Measurements from ENCODE around the gene HTD2.

DNA sequence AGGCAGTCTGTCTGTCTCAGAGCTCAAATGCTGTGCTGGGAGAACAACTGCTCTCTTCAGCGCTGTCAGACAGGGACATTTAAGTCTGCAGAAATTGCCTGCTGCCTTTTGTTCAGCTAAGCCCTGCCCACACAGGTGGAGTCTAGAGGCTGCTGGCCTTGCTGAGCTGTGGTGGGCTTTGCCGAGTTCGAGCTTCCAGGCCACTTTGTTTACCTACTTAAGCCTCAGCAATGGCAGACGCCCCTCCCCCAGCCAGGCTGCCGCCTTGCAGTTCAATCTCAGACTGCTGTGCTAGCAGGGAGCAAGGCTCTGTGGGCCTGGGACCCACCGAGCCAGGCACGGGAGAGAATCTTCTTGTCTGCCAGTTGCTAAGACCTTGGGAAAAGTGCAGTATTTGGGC, 25.3 kb upstream of the HTD2 start:
- TF ChIP-seq, protein P1, sequence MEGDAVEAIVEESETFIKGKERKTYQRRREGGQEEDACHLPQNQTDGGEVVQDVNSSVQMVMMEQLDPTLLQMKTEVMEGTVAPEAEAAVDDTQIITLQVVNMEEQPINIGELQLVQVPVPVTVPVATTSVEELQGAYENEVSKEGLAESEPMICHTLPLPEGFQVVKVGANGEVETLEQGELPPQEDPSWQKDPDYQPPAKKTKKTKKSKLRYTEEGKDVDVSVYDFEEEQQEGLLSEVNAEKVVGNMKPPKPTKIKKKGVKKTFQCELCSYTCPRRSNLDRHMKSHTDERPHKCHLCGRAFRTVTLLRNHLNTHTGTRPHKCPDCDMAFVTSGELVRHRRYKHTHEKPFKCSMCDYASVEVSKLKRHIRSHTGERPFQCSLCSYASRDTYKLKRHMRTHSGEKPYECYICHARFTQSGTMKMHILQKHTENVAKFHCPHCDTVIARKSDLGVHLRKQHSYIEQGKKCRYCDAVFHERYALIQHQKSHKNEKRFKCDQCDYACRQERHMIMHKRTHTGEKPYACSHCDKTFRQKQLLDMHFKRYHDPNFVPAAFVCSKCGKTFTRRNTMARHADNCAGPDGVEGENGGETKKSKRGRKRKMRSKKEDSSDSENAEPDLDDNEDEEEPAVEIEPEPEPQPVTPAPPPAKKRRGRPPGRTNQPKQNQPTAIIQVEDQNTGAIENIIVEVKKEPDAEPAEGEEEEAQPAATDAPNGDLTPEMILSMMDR (IDR thresholded peaks at IDR 0.05) = no peak
- no peak for TF ChIP-seq POLR2A (IDR thresholded peaks at IDR 0.05)
